RWPE1 (cell line): ENCODE data around the gene ERO1B.
"Not testable (repeated sequence)": the region's sequence is repeated elsewhere in the genome, so short reads cannot be mapped to it uniquely, and the experiment has no call there.

ENCODE experiments used
- CTCF ChIA-PET: fragments of 350-600 bp; sonication (Branson Sonifier 250); formaldehyde crosslinking; extraction: SDS; loops from one replicate; lab custom pipeline; 2021; lab: Yijun Ruan, JAX
- POLR2A ChIA-PET: fragments of 400-600 bp; formaldehyde crosslinking; extraction: SDS; loops from one replicate; lab custom pipeline; 2020; ENCODE audit warnings: antibody characterized with exemption; ENCODE audit not compliant: low non-redundant PET; lab: Yijun Ruan, JAX
- DNase-seq: peaks from one replicate; pipeline ENCODE4 v3.0.0; 2012; ENCODE audit warnings: low spot score
- H3K27ac ChIP-seq: fragments of 450-650 bp; 2 replicates; pipeline ENCODE4 v1.5.1; 2017
- CTCF ChIP-seq: fragments of 450-650 bp; conservative IDR thresholded peaks from 2 replicates; pipeline ENCODE4 v1.5.1; 2017; ENCODE audit warnings: low read depth, mild to moderate bottlenecking

ERO1B gene

GRCh38 chr1:236281654-236282424, at the start of gene ERO1B:
Gene ERO1B (minus strand): TSS chr1:236281958. CDS start chr1:236281783, 175 bp downstream.
- TF ChIP-seq CTCF, result no peak
- POLR2A ChIA-PET, result no interaction called here
- no peak within 1 kb of the TSS for H3K27ac ChIP-seq
- peak; percentile 90 for DNase-seq
- CTCF ChIA-PET, result no interaction called here

GRCh38 chr1:236331412-236331811, 49.7 kb upstream of the ERO1B start:
- CTCF ChIA-PET, result not testable (repeated sequence)

GRCh38 chr1:236326432-236326831, 44.7 kb upstream of the ERO1B start:
- ChIA-PET CTCF (interaction anchor here (0.6 kb wide), 1 partner anchor 93 kb away, joined by 3 read pairs; no protein-coding TSS in a partner anchor), POLR2A (no interaction called here)
- no peak overlapping the region for H3K27ac ChIP-seq
- no peak for DNase-seq
- no peak for TF ChIP-seq CTCF

More at GRCh38 chr1:236331412-236331811, 49.7 kb upstream of the ERO1B start:
- H3K27ac ChIP-seq, POLR2A ChIA-PET, DNase-seq: not testable (repeated sequence)

- H3K27ac ChIP-seq, result no peak overlapping the region
- ChIA-PET POLR2A (no interaction called here), CTCF (no interaction called here)
- TF ChIP-seq CTCF, result no peak
- DNase-seq, result no peak
Measured at GRCh38 chr1:236325567-236325966, 43.8 kb upstream of the ERO1B start.

- DNase-seq, result no peak
- no peak for TF ChIP-seq CTCF
- H3K27ac ChIP-seq, result no peak overlapping the region
- ChIA-PET CTCF (no interaction called here), POLR2A (no interaction called here)
Measured at GRCh38 chr1:236323819-236324411, 42.2 kb upstream of the ERO1B start.

GRCh38 chr1:236322566-236323409, 41.0 kb upstream of the ERO1B start:
- TF ChIP-seq CTCF, result no peak
- no peak for DNase-seq
- H3K27ac ChIP-seq, result no peak overlapping the region
- ChIA-PET CTCF (no interaction called here), POLR2A (no interaction called here)
